OCI-LY3 (cell line): Measurements from ENCODE around the gene TRIM41.
"Not testable (repeated sequence)": the region's sequence is repeated elsewhere in the genome, so short reads cannot be mapped to it uniquely, and the experiment has no call there.

Experiments used
- H2AFZ ChIP-seq: fragments of 200-600, 300-600 bp; shearing (Covaris generic); 2 replicates; pipeline ENCODE4 v1.6.0; 2014; ENCODE audit warnings: antibody characterized with exemption, low read depth, low read length
- H3K27ac ChIP-seq: fragments of 200-600, 300-600 bp; sonication (generic); 2 replicates; pipeline ENCODE4 v1.5.1; 2014; ENCODE audit warnings: mild to moderate bottlenecking, low read length, moderate library complexity, mixed read lengths
- H3K27me3 ChIP-seq: fragments of 200-600, 300-600 bp; sonication (generic); 2 replicates; pipeline ENCODE4 v1.6.1; 2014; ENCODE audit warnings: low read depth, low read length, mixed read lengths
- H3K36me3 ChIP-seq: fragments of 200-600, 300-600 bp; sonication (generic); replicated peaks from 2 replicates; pipeline ENCODE3; 2014; ENCODE audit warnings: low read depth, low read length, mixed read lengths
- H3K4me1 ChIP-seq: fragments of 300-600, 200-600 bp; sonication (generic); 2 replicates; pipeline ENCODE4 v1.6.1; 2014; ENCODE audit warnings: low read length, mixed read lengths
- H3K4me2 ChIP-seq: fragments of 200-600, 300-600 bp; sonication (generic); 2 replicates; pipeline ENCODE4 v1.6.1; 2014; ENCODE audit warnings: low read length, mixed read lengths
- H3K4me3 ChIP-seq: fragments of 300-600, 200-600 bp; sonication (generic); 2 replicates; pipeline ENCODE4 v1.5.1; 2014; ENCODE audit warnings: antibody characterized with exemption, mild to moderate bottlenecking, low read length, moderate library complexity
- H3K79me2 ChIP-seq: fragments of 300-600, 200-600 bp; shearing (Covaris generic); 2 replicates; pipeline ENCODE4 v1.6.1; 2014; ENCODE audit warnings: mild to moderate bottlenecking, low read length, mixed read lengths
- H3K9ac ChIP-seq: fragments of 300-600, 200-600 bp; shearing (Covaris generic); 2 replicates; pipeline ENCODE4 v1.6.0; 2014; ENCODE audit warnings: mild to moderate bottlenecking, low read length, moderate library complexity
- H3K9me3 ChIP-seq: fragments of 200-600, 300-600 bp; shearing (Covaris generic); 2 replicates; pipeline ENCODE4 v1.6.1; 2014; ENCODE audit warnings: low read length, mixed read lengths; ENCODE audit not compliant: insufficient read depth
- H4K20me1 ChIP-seq: fragments of 200-600, 300-600 bp; sonication (generic); 2 replicates; pipeline ENCODE4 v1.6.1; 2016; ENCODE audit warnings: low read length, mixed read lengths; ENCODE audit not compliant: insufficient read depth
- EZH2phosphoT487 ChIP-seq: fragments of 200-600 bp; shearing (Covaris generic); IDR thresholded peaks from 2 replicates; pipeline ENCODE4 v1.6.1; 2018; ENCODE audit warnings: antibody characterized with exemption, mixed run types, low read depth
- TF ChIP-seq, protein P1 (sequence below): fragments of 200-600, 300-600 bp; sonication (generic); IDR thresholded peaks from 2 replicates; pipeline ENCODE4 v1.5.1; 2014; ENCODE audit warnings: antibody characterized with exemption, low read length, low read depth

Gene TRIM41

DNA sequence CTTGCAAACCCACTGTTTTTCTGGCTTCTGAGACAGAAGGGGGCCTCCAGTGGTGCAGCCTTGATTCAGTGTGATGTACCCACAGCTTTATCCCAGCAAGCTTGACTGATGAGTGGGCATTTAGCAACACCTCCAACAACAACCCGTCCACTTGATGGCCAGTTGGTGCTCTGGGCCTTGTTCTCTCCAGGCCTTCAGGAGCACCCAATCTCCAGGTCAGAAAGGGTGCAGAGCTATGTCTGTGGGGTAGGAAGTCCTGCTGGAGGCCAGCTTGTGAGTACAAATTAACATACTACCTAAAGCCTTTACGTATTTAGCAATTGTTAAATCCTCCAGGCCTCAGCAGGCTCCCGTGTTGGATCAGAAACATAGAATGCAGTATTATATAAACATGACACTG lies 48.0 kb downstream of the TRIM41 start:
- no peaks in the 10 kb centered on the region for H4K20me1 ChIP-seq
- TF ChIP-seq, protein P1, sequence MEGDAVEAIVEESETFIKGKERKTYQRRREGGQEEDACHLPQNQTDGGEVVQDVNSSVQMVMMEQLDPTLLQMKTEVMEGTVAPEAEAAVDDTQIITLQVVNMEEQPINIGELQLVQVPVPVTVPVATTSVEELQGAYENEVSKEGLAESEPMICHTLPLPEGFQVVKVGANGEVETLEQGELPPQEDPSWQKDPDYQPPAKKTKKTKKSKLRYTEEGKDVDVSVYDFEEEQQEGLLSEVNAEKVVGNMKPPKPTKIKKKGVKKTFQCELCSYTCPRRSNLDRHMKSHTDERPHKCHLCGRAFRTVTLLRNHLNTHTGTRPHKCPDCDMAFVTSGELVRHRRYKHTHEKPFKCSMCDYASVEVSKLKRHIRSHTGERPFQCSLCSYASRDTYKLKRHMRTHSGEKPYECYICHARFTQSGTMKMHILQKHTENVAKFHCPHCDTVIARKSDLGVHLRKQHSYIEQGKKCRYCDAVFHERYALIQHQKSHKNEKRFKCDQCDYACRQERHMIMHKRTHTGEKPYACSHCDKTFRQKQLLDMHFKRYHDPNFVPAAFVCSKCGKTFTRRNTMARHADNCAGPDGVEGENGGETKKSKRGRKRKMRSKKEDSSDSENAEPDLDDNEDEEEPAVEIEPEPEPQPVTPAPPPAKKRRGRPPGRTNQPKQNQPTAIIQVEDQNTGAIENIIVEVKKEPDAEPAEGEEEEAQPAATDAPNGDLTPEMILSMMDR: no peak
- TF ChIP-seq EZH2phosphoT487: no peak
- H3K4me1 ChIP-seq: no peaks in the 10 kb centered on the region
- H3K4me3 ChIP-seq: no peak overlapping the region
- no peak overlapping the region for H2AFZ ChIP-seq
- H3K27me3 ChIP-seq: no peaks in the 10 kb centered on the region
- no peaks in the 10 kb centered on the region for H3K79me2 ChIP-seq
- no peaks in the 10 kb centered on the region for H3K36me3 ChIP-seq
- H3K9me3 ChIP-seq: no peaks in the 10 kb centered on the region
- H3K9ac ChIP-seq: no peak overlapping the region
- H3K27ac ChIP-seq: no peak overlapping the region
- H3K4me2 ChIP-seq: no peak overlapping the region

GRCh38 chr5:181273433-181273744 lies 50.3 kb downstream of the TRIM41 start:
- not testable (repeated sequence) for H3K4me3 ChIP-seq, H3K9ac ChIP-seq, H3K9me3 ChIP-seq, H4K20me1 ChIP-seq, H3K27me3 ChIP-seq, H2AFZ ChIP-seq, H3K79me2 ChIP-seq, H3K36me3 ChIP-seq, H3K4me1 ChIP-seq, H3K27ac ChIP-seq, H3K4me2 ChIP-seq

DNA sequence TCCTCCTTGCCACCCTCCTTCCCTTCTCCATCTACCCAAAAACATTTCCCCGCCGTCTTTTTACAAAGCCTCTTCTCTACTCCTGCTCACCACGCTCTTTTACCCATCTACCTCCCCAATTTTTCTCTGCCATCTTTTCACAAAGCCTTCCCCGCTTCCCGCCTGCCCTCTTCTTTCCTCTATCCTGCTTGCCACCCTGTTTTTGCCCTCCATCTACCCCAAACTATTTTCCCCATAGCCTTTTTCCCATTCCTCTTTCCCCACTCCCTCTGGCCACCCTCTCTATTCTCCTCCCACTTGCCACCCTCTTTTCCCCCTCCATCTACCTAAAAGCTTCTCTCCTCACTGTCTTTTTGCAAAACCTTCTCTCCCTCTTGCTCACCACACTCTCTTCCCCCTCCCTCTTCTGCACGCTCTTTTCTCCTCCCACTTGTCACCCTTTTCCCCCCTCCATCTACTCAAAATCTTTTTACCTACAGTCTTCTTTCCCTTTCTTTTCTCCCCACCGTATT lies 57.2 kb downstream of the TRIM41 start:
- Histone ChIP-seq H3K36me3 (no peaks in the 10 kb centered on the region), H3K4me1 (no peaks in the 10 kb centered on the region), H3K9ac (no peak overlapping the region), H3K79me2 (no peaks in the 10 kb centered on the region), H4K20me1 (no peaks in the 10 kb centered on the region), H3K27ac (no peak overlapping the region), H2AFZ (no peak overlapping the region), H3K9me3 (no peaks in the 10 kb centered on the region), H3K4me3 (no peak overlapping the region), H3K27me3 (no peaks in the 10 kb centered on the region), H3K4me2 (no peak overlapping the region)
- TF ChIP-seq EZH2phosphoT487: no peak
- TF ChIP-seq, protein P1: no peak

DNA sequence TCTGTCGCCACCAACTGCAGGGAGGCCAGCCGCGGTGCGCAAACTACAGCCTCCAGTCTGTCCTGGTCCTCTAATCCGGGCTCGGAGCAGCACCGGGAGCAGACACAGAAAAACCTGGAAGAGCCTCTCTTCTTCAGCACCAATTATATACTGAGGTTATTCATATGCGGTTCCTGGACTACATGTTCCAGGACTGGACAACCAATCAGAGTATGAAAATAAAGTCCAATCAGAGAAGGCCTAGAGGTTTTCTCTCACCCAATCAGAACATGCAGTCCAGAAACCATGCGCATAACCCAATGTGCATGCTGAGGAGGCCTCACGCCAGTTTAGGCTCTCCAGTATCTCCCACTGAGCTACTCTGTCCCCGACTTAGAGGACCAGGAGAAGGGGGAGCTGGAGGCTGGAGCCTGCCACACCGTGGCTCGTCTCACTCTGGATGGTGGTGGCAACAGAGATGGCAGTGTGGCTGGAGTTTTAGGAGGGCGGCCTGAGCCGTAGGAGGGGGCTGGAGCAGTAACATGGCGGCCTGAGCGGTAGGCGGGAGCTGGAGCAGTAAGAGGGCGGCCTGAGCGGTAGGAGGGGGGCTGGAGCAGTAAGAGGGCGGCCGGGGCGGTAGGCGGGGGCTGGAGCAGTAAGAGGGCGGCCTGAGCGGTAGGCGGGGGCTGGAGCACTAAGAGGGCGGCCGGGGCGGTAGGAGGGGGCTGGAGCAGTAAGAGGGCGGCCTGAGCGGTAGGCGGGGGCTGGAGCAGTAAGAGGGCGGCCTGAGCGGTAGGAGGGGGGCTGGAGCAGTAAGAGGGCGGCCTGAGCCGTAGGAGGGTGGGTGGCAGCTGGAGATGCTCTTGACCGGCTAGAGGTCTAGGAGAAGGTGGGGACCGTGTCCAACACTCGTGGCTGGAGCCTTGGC lies 58.2 kb downstream of the TRIM41 start:
- no peak overlapping the region for H2AFZ ChIP-seq
- H4K20me1 ChIP-seq: no peaks in the 10 kb centered on the region
- no peak overlapping the region for H3K4me2 ChIP-seq
- no peaks in the 10 kb centered on the region for H3K27me3 ChIP-seq
- no peak overlapping the region for H3K9ac ChIP-seq
- no peaks in the 10 kb centered on the region for H3K36me3 ChIP-seq
- no peaks in the 10 kb centered on the region for H3K79me2 ChIP-seq
- no peak for TF ChIP-seq EZH2phosphoT487
- TF ChIP-seq, protein P1: no peak
- H3K27ac ChIP-seq: no peak overlapping the region
- no peaks in the 10 kb centered on the region for H3K9me3 ChIP-seq
- H3K4me3 ChIP-seq: no peak overlapping the region
- no peaks in the 10 kb centered on the region for H3K4me1 ChIP-seq
